Kidney capillary endothelial cell (primary cell): ENCODE measurements around the gene SHISAL1.
A peak's percentile ranks its signal among the peaks of the same experiment; 100 is the strongest.
"Not testable (repeated sequence)": the region's sequence is repeated elsewhere in the genome, so short reads cannot be mapped to it uniquely, and the experiment has no call there.

Experiments
- DNase-seq: peaks from one replicate; pipeline ENCODE4 v3.0.0-alpha.2; 2018; ENCODE audit warnings: low spot score

Gene SHISAL1

GRCh38 chr22:44328326-44328725 lies 15.6 kb upstream of the SHISAL1 start:
- DNase-seq = no peak

GRCh38 chr22:44326491-44326885 lies 13.7 kb upstream of the SHISAL1 start:
- DNase-seq = no peak

GRCh38 chr22:44325718-44326490 lies 13.2 kb upstream of the SHISAL1 start:
- peak; percentile 57 for DNase-seq

- DNase-seq = not testable (repeated sequence)
Measured at GRCh38 chr22:44323140-44323790, 10.5 kb upstream of the SHISAL1 start.

- DNase-seq = no peak
Measured at GRCh38 chr22:44319685-44320084, 6.9 kb upstream of the SHISAL1 start.

- no peak for DNase-seq
Measured at GRCh38 chr22:44318751-44319150, 6.0 kb upstream of the SHISAL1 start.

GRCh38 chr22:44317886-44318637 lies 5.3 kb upstream of the SHISAL1 start:
- no peak for DNase-seq

GRCh38 chr22:44317123-44317444 lies 4.3 kb upstream of the SHISAL1 start:
- no peak for DNase-seq

GRCh38 chr22:44316393-44317122 lies 3.8 kb upstream of the SHISAL1 start:
- no peak for DNase-seq

GRCh38 chr22:44314425-44315067 lies 1.8 kb upstream of the SHISAL1 start:
- no peak for DNase-seq

GRCh38 chr22:44313385-44314006 lies 745 bp upstream of the SHISAL1 start:
- DNase-seq = no peak

- peak; percentile 33 for DNase-seq
Measured at GRCh38 chr22:44311855-44312170, 938 bp downstream of the SHISAL1 start.

- no peak for DNase-seq
Measured at GRCh38 chr22:44311104-44311854, 1.5 kb downstream of the SHISAL1 start.

- no peak for DNase-seq
Measured at GRCh38 chr22:44309647-44310046, 3.1 kb downstream of the SHISAL1 start.

GRCh38 chr22:44309137-44309536 lies 3.6 kb downstream of the SHISAL1 start:
- peak; percentile 58 for DNase-seq

GRCh38 chr22:44307509-44308169 lies 5.1 kb downstream of the SHISAL1 start:
- no peak for DNase-seq

- DNase-seq = no peak
Measured at GRCh38 chr22:44305888-44306287, 6.9 kb downstream of the SHISAL1 start.

GRCh38 chr22:44305455-44305854 lies 7.3 kb downstream of the SHISAL1 start:
- DNase-seq = no peak

GRCh38 chr22:44304911-44305310 lies 7.8 kb downstream of the SHISAL1 start:
- no peak for DNase-seq

GRCh38 chr22:44304354-44304753 lies 8.4 kb downstream of the SHISAL1 start:
- no peak for DNase-seq
